Activated B cell treated with CpG ODN at 0.5 μM for 24 hours (primary cell): Measurements from ENCODE around the gene BAIAP3. TPM values are rescaled to one million over a fixed set of nuclear protein-coding genes. Genes with fewer than 3 reads are reported as not detected.

Experiments used
- ATAC-seq: fragments of 200-7000 bp; cut with Tn5 transposase; one replicate; pipeline ENCODE4 v1.10.0; 2021; ENCODE audit warnings: low read depth, mild to moderate bottlenecking, moderate library complexity
- CTCF ChIA-PET: fragments of 350-600 bp; sonication (Branson Sonifier 250); formaldehyde crosslinking; loops from one replicate; lab custom pipeline; 2021; ENCODE audit warnings: antibody characterized with exemption; lab: Charles Lee
- POLR2A ChIA-PET: fragments of 350-600 bp; sonication (Branson Sonifier 250); formaldehyde crosslinking; loops from one replicate; lab custom pipeline; 2021; ENCODE audit warnings: antibody characterized with exemption; lab: Charles Lee
- DNase-seq: peaks from one replicate; pipeline ENCODE4 v3.0.0; 2022
- H3K27ac Mint-ChIP-seq: one replicate; pipeline ENCODE4 v1.8.0; 2020; ENCODE audit warnings: mixed read lengths
- H3K27me3 Mint-ChIP-seq: one replicate; pipeline ENCODE4 v1.8.0; 2021; ENCODE audit warnings: mixed read lengths
- H3K36me3 Mint-ChIP-seq: one replicate; pipeline ENCODE4 v1.8.0; 2021; ENCODE audit warnings: low read depth, mixed read lengths
- H3K4me1 Mint-ChIP-seq: one replicate; pipeline ENCODE4 v1.8.0; 2021; ENCODE audit warnings: mixed read lengths
- H3K4me3 Mint-ChIP-seq: one replicate; pipeline ENCODE4 v1.8.0; 2020; ENCODE audit warnings: mild to moderate bottlenecking, mixed read lengths
- H3K9me3 Mint-ChIP-seq: one replicate; pipeline ENCODE4 v1.8.0; 2020; ENCODE audit warnings: mixed read lengths
- intact Hi-C: fragments of 100-400 bp; cut with micrococcal nuclease; formaldehyde crosslinking; loops from one replicate; pipeline ENCODE4 v1.15.1; 2024
- total RNA-seq: library from RNA; stranded (reverse); gene quantifications from 2 replicates; pipeline ENCODE4 v1.2.3, GENCODE V29; 2022
- TF ChIP-seq, protein P1 (sequence below): fragments of 200-600 bp; IDR thresholded peaks from one replicate; pipeline ENCODE4 v1.8.0; 2022; ENCODE audit warnings: antibody characterized with exemption, mild to moderate bottlenecking

Gene BAIAP3
- total RNA-seq, 1 donor from 2014 or later = 8.5 TPM

DNA sequence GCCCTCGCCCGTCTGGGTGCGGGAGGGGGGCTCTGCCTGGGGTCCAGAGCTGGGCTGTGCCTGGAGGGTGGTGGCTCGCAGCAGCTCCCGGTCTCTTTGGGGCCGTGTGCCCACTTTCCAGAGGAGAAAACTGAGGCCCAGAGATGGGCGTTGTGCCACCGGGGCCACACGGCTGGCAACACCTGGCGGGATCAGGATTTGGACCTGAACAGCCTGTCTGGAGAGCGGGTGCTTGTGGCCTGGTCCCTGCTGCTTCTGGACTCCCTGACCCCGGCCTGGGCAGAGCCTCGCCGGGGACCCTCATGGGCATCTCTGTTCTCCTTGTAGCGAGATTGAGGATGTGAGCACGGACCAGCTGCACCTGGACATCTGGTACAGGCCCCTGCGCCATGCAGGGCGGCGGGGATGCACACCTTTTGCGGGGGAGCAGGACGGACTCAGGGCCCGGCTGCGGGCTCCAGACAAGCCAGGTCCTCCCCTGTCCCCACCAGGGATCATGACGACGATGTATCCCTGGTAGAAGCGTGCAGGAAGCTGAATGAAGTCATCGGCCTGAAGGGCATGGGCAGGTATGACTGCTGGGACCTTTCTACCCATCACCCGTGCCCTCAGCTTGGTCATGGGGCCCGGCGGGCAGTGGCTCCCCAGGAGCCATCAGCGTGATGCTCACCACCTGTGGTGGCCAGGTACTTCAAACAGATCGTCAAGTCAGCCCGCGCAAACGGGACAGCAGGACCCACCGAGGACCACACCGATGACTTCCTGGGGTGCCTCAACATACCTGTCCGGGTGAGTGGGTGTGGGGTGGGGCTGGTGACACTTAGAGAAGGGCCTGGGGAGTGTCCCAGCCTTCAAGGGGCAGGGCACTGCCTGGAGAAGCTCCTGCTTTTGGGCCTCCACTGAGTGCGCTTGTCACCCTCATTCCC is 8.3 kb downstream of the BAIAP3 start:
- intact Hi-C loops = loop anchor here (5.0 kb wide), 1 partner anchor 431 kb away; the partner anchor contains the start of genes EME2, MRPS34 and NME3
- H3K4me1 Mint-ChIP-seq = peaks cover 22% of the 10 kb centered on the region
- TF ChIP-seq, protein P1, sequence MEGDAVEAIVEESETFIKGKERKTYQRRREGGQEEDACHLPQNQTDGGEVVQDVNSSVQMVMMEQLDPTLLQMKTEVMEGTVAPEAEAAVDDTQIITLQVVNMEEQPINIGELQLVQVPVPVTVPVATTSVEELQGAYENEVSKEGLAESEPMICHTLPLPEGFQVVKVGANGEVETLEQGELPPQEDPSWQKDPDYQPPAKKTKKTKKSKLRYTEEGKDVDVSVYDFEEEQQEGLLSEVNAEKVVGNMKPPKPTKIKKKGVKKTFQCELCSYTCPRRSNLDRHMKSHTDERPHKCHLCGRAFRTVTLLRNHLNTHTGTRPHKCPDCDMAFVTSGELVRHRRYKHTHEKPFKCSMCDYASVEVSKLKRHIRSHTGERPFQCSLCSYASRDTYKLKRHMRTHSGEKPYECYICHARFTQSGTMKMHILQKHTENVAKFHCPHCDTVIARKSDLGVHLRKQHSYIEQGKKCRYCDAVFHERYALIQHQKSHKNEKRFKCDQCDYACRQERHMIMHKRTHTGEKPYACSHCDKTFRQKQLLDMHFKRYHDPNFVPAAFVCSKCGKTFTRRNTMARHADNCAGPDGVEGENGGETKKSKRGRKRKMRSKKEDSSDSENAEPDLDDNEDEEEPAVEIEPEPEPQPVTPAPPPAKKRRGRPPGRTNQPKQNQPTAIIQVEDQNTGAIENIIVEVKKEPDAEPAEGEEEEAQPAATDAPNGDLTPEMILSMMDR = no peak
- no peaks in the 10 kb centered on the region for H3K27me3 Mint-ChIP-seq
- H3K36me3 Mint-ChIP-seq = no peaks in the 10 kb centered on the region
- POLR2A ChIA-PET = interaction anchor here (0.5 to 2.1 kb wide), 8 partner anchors 10 to 162 kb away, joined by 4 to 18 read pairs (median 9); partner anchors contain the start of genes GNPTG, TSR3, UBE2I and UQCC4
- H3K27ac Mint-ChIP-seq = no peak overlapping the region
- DNase-seq (no peak), ATAC-seq (no peak)
- no peaks in the 10 kb centered on the region for H3K9me3 Mint-ChIP-seq
- CTCF ChIA-PET = interaction anchor here (0.7 to 1.4 kb wide), 4 partner anchors 13 to 198 kb away, joined by 3 to 4 read pairs (median 4); no protein-coding TSS in a partner anchor
- H3K4me3 Mint-ChIP-seq = peak overlapping the region; percentile 75

GRCh38 chr16:1342526-1343427 is 9.3 kb downstream of the BAIAP3 start:
- H3K4me1 Mint-ChIP-seq = peaks cover 20% of the 10 kb centered on the region
- POLR2A ChIA-PET = interaction anchor here (0.6 to 2.1 kb wide), 12 partner anchors 8 to 909 kb away, joined by 3 to 18 read pairs (median 4); partner anchors contain the start of genes ECI1, GNPTG, RPS2 and TSR3
- no peaks in the 10 kb centered on the region for H3K27me3 Mint-ChIP-seq
- no peaks in the 10 kb centered on the region for H3K9me3 Mint-ChIP-seq
- CTCF ChIA-PET = interaction anchor here (0.9 to 1.4 kb wide), 4 partner anchors 14 to 197 kb away, joined by 3 to 4 read pairs (median 4); no protein-coding TSS in a partner anchor
- H3K27ac Mint-ChIP-seq = peak overlapping the region; percentile 50
- H3K4me3 Mint-ChIP-seq = peak overlapping the region; percentile 75
- intact Hi-C loops = loop anchor here (1.0 to 5.0 kb wide), 5 partner anchors 9 to 430 kb away; partner anchors contain the start of genes BAIAP3, EME2, GNPTG and MRPS34
- H3K36me3 Mint-ChIP-seq = peaks cover 2% of the 10 kb centered on the region
- ATAC-seq = peak; percentile 90
- DNase-seq = peak; percentile 87
- TF ChIP-seq, protein P1 = no peak

DNA sequence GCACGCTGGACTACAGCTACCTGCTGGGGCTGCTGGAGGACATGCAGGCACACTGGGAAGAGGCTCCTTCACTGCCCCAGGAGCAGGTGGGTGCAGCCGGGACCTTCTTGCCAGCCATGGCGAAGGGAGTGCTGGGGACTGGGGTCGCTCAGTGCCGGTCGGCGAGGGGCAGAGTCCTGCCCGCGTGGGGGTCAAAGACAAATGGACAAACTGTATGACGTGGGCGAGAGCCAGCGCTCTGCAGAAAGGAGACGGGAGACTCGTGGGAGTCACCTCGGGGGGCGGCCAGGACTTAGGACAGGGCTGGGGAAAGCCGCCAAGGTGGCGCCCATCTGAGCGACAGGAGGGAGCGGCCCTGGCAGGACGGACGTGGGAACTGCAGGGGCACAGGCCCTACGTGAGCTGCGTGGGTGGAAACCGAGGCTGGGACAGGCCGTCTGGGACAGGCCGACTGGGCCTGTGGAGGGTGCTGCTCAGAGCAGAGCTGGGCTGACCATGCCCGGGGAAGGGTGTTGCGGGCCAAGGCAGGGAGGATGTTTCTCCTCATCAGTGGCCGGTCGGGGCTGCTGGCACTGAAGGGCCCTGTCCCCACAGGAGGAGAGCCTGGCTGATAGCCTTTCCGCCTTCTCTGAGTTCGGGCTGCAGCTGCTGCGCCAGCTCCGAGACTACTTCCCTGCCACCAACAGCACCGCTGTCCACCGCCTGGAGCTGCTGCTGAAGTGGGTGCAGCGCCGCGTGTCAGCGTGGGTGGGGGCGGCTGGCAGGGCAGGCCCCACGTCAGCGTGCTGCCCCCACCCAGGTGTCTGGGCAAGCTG is 10.2 kb downstream of the BAIAP3 start:
- DNase-seq = no peak
- peaks cover 6% of the 10 kb centered on the region for H3K36me3 Mint-ChIP-seq

DNA sequence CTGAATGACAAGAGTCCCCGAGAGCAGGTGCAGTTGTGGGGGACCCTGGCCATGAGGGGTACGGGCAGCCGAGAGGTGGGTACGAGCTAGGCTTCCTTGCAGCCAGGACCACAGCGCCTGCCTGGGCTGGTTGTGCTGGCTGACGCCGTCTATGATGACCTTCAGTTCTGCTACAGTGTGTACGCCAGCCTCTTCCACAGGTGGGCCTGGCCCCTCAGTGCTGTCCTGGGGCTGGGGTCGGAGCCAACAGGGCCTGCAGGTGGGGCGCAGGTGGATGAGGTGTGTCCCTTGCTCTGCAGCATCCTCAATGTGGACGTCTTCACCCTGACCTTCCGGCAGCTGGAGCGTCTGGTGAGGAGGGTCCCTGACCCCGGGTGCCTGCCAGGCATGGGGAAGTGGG is 11.1 kb downstream of the BAIAP3 start:
- TF ChIP-seq, protein P1 = no peak
- intact Hi-C loops = loop anchor here (5.0 kb wide), 1 partner anchor 428 kb away; the partner anchor contains the start of genes EME2, MRPS34 and NME3
- Mint-ChIP-seq H3K27me3 (no peaks in the 10 kb centered on the region), H3K36me3 (peaks cover 15% of the 10 kb centered on the region), H3K4me1 (peaks cover 20% of the 10 kb centered on the region), H3K27ac (no peak overlapping the region), H3K9me3 (no peaks in the 10 kb centered on the region), H3K4me3 (no peak overlapping the region)
- ChIA-PET CTCF (no interaction called here), POLR2A (interaction anchor here (0.5 to 1.4 kb wide), 3 partner anchors 35 to 363 kb away, joined by 3 to 5 read pairs (median 3); partner anchors contain the start of gene UBE2I)
- DNase-seq (no peak), ATAC-seq (no peak)

More for the DNA sequence above, 10.2 kb downstream of the BAIAP3 start:
- Mint-ChIP-seq H3K4me3 (peak overlapping the region; percentile 75), H3K9me3 (no peaks in the 10 kb centered on the region), H3K27ac (peak overlapping the region; percentile 50), H3K4me1 (peaks cover 20% of the 10 kb centered on the region), H3K27me3 (no peaks in the 10 kb centered on the region)
- no peak for ATAC-seq
- CTCF ChIA-PET = interaction anchor here (1.4 kb wide), 1 partner anchor 42 kb away, joined by 4 read pairs; no protein-coding TSS in a partner anchor
- TF ChIP-seq, protein P1 = no peak
- POLR2A ChIA-PET = interaction anchor here (0.9 to 2.1 kb wide), 8 partner anchors 8 to 908 kb away, joined by 3 to 18 read pairs (median 8); partner anchors contain the start of genes ECI1, GNPTG, RPS2 and TSR3
- intact Hi-C loops = loop anchor here (1.0 to 5.0 kb wide), 5 partner anchors 8 to 429 kb away; partner anchors contain the start of genes BAIAP3, EME2, GNPTG and MRPS34
